Stimulated activated CD8-positive, alpha-beta memory T cell treated with anti-CD3 and anti-CD28 coated beads, Interleukin-4, amount 100 ng/mL, for 24 hours (primary cell): ENCODE results near the gene PTBP2.

Experiments used
- DNase-seq: peaks from one replicate; pipeline ENCODE4 v3.0.0-alpha.2; 2020; ENCODE audit warnings: low read depth

The PTBP2 gene

DNA sequence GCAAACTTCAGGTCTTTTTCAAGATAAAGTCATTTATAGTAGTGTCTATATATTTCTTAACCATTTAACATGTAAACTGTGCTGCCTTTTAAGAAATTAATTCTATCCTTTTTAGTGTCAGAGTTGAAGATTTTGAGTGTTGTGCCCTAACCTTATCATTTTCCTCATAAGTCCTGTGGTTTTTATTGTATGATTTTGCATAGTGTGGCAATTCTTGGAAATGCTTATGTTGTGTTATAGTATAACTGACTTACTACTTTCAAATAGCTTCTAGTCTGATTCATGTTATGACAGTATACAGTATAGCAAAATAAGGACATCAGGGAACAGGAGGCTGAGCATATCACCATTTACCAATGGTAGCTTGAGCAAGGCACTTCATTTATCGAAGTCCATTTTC, 99.1 kb downstream of the PTBP2 start:
- no peak for DNase-seq

DNA sequence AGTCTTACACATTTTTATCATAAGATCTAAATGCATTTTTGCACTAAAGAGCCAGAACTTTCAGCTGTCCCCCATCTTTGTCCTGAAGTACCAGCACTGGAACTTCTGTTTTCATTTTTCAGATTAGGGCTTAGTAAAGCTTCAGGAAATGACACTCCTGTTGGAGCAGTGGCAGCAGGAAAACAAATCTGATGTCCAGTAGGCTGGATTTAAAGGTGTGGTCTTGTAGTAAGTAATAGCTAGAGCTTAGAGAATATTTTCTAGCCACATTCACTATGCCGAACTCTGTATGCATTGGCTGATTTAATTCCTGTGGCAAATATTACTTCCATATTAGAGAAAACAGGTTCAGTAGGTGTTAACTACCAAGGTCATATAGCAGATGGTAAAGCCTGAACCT, 103.6 kb downstream of the PTBP2 start:
- no peak for DNase-seq

DNA sequence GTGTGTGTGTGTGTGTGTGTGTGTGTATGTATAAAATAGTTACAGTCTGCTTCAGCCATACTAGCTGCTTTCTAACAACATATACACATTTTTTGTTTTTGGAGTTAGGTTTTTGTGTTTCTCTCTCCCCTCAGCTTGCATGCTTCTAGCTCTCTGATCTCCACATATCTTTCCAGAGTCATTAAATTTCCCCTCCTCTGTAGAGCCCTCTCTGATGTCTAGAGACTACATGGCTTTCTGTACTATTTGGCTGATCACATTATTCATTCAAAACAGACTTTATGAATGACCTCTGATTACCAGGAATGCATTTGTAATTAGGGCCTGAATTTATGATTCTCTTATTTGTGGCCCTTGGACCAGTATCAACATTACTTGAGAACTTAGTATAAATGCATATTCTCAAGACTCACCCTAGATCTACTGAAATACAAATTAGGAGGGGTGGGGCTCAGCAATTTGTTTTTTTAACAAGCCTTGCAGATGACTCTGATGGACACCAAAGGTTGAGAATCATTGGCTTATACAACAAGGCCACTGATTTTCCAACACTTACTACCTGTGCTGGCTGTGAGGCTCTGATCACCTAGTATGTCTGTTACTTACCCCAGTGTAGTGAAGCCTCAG, 104.5 kb downstream of the PTBP2 start:
- DNase-seq = no peak

DNA sequence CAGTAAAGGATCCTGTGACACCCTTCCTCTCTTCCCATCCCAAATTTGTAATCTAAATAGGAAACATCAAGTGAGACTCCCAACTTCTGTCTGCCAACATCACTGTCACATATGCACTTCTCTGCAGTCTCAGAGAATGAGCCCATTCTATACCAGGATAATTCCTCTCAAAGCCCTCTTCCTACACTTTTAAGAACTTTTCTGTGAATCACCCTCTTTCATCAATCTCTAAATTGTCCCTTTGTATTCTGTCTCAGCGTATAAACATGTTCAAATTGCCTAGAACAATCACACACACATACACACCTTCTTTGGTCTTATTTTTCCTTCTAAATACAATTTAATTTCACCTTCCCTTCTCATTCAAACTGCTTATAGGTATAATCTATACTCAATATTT, 111.8 kb downstream of the PTBP2 start:
- DNase-seq = no peak

DNA sequence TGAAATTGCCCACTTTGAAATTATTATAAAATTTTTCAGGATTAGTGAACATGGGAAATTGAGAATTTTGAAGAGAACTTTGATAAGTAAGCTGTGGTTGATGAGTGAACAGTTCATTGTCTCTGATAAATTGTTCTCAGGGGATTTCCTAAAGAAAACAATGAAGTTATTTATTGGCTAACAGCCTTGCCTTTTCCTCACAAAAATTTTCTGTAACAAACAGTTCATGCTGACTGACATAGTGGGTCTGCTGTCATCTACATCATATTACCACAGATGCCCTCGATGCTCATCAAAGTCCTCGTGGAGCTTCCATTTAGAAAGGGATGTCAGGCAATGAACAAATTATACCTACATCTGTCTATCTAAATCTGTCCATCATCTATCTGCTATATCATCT, 113.4 kb downstream of the PTBP2 start:
- no peak for DNase-seq

DNA sequence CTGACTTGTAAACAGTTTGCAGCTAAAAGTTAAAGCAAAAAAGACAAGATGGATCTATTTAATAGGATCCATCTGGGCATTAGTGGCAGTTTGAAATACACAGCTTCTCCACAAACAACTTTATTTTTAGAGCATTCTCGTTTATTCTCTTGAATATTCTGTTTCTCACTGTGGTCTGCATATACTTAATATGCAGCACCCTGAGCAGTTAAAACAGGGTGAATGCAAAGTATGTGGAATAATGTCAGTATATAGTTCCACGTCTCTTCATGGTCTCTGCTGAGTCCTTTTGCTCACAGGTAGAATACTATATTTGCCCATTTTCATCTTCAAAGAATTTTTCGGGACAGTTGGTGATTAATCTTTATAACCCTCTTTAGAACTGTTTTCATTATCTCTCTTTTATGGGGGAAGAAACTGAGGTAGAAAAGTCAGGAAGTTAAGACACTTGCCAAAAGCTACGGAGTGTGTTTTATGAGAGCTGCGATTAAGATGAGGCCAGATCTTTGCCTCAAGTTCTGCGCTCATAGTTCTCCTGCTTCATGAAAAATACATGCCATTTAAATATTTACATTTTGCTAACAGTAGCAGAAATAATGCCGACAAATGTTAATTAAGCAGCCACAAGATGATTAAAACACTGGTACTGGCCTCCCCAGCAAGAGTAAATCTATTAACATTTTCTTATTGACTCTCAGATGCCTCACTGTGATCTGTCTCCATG, 115.6 kb downstream of the PTBP2 start:
- no peak for DNase-seq

DNA sequence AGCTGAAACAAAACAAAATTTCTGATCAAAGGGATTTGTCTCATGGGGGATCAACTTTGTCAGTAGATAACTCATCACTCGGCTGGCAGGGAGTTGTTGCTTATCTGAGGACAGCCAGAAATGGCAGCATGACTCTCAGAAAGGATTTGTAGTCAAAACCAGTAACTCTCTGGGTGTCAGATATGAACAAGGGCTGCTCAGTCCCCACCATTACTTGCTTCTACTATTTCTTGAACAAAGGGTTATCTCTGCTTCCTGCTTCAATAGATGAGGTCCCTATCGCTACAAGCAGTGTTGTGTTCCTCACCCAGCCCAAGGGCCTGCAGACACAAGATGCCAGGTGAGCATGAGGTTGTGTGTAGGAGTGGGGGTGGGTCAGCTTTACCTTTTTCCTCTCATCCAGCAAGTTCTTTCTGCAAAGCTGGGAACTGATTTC, 116.2 kb downstream of the PTBP2 start:
- DNase-seq = no peak

DNA sequence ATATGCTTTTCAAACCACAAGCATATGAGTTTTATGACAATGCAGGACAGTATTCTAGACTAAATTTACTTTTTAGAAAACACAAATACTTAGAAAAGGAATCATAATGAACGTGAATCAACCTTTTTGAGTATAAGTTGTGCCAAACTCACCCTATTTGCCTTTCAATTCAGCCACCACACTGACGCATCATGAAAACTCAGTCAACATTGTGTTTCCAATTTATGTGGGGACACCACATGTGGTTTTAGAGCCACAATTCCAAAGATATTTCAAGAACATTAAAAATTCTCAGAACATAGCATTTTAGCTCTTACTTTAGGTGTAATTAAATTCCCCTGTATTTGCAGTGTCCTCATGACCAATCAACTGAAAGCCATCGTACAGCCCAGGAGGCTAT, 118.8 kb downstream of the PTBP2 start:
- no peak for DNase-seq

DNA sequence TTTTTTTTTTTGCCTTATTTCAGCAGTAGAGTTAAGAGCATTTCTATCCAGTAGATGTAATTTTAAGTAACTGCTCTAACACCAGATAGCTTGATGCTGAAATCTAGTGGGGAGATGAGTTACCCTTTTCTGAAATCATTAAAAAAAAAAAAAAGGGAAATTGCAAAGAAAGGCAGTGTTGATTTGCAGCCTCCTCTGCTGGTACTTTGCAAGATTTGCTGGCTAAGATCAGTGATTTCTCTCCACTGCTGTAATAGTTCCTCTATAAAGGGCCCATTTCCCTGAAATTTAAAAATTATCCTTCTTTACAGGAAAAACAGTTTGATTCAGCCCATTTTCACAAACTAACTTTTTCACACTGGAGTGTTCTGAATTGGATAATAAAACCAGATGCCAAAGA, 120.6 kb downstream of the PTBP2 start:
- DNase-seq = no peak

DNA sequence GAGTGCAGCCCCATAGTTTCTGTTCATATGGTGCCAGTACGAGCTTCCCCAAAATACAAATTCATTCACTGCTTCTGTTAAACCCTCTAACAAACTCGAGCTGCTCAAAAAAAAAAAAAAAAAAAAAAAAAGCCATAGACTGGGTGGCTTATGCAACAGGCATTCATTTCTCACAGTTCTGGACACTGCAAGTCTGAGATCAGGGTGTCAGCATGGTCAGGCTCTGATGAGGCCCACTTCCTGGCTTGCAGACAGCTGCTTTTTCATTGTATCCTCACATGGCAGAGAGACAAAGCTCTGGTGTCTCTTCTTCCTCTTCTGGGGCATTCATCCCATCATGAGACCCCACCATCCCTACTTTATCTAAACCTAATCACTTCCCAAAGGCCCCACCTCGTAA, 121.6 kb downstream of the PTBP2 start:
- no peak for DNase-seq

DNA sequence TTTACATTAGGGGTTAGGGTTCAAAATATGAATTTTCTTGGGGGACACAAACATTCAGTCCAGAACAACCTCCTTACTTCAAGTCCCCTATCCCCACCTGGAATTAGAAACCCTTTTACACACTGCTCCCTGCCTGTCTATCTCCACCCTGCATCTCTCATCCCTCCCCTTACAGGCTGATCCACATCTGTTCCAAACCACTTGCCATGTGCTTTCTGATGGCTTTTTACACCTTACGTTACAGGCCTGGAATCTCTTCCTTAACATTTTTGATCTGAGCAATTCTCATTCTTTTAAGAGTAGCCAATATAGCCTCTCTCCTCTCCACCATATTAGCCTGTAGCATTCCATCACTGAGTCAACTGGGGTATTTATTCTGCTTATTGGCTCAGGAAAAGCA, 122.0 kb downstream of the PTBP2 start:
- no peak for DNase-seq

DNA sequence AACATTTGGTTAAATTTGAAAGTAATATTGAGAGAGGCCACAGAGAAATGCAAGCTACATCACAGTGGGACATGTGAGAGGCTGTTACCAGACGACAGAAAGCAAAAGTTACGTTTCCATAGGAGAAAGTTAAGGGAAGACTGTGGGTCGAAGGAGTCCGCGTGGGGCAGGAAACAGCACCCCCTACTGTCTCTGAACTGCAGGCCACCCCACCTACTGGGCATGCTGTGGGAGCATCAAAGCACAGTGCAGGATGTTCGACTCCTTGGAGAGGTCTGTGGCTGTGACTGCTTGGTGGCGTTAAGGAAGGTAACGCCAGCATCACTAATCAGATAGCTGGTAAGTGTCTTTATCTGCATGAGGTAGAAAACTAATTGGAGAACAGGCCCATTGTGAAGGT, 123.9 kb downstream of the PTBP2 start:
- DNase-seq = no peak

DNA sequence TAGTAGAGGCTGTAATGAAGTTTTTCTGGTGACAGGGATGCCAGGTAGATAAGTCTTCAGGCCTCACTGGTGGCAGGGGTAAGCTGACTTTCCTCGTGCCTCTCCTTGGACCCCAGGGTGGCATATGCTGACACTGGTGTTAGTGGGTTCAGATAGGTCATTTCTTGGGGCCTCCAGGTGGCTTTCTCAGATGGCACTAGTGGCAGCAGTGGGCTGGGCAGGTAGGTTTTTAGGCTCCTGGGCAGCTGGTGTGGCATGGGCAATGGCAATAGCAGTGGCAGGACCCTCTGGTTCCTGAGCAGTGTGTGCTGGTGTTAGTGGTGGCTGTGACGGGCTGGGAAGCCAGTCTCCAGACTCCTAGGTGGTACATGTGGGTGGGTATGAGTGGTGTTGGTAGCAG, 140.3 kb downstream of the PTBP2 start:
- DNase-seq = no peak

DNA sequence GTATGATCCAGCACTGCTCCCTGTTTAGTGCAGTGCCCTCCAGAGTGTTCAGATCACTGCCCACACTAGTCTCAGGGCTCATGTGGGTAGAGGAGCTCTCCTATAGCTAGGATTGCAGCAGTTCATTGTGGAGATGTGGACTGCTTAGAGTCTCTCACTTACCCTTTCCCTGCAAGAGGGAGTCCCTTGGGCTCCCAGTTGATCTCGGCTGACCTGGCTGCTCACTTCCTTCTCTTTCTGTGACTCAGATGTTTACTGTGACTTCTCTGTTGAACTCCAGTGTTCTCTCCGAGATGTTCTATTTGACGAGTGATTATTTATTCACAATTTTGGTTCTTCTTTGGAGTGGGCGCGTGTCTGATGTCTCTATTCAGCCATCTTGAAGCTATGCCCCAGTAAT, 141.9 kb downstream of the PTBP2 start:
- no peak for DNase-seq
